Measurements from ENCODE around the gene PEPD.

The PEPD gene

DNA sequence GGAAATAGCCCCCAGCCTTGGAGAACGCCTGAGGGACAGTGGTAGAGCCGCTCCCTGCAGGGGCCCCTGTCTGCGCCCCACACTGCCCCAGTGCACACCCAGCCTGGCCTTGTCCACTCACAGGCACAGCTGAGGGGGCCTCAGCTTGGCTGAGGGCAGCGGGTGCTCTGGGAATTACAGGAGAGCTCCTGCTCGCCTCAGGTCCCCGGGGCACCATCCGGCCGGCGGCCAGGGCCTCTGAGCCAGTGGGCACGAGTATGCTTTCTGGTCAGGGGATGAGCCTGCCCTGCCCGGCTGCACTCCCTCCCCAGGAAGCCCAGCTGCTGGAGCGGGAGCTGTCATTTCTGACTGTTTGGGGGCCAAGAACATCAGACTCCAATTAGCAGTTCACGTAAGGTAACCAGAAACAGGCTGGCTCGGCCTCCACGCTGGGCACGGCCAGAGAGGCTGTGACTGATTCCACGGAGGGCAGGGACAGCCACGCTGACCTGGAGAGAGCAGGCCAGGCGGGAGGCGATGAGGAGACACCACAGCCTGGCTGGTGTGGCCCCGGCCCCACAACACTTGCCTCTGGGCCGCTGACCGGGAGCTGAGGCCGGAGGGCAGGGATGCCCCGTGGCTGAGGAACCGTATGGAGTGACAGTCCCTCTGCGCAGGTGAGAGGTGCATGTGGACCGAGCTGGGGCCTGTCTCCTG is 132.7 kb downstream of the PEPD start:
- Histone ChIP-seq H3K27ac (ENCODE audit: low read depth, low read length) (no peak overlapping the region), H3K9ac (ENCODE audit: low read depth, low read length) (no peak overlapping the region), H3K4me3 (ENCODE audit: low read depth, low read length) (no peak overlapping the region), H3K9me3 (ENCODE audit: control insufficient read depth, insufficient read depth, low read length) (no peaks in the 10 kb centered on the region), H3K27me3 (ENCODE audit: control insufficient read depth, insufficient read depth, low read length) (no peaks in the 10 kb centered on the region), H3K36me3 (ENCODE audit: control insufficient read depth, insufficient read depth, low read length) (peaks cover 14% of the 10 kb centered on the region; the same call in 1 of the 2 replicates), H3K4me1 (ENCODE audit: control insufficient read depth, insufficient read depth, low read length) (no peaks in the 10 kb centered on the region)

DNA sequence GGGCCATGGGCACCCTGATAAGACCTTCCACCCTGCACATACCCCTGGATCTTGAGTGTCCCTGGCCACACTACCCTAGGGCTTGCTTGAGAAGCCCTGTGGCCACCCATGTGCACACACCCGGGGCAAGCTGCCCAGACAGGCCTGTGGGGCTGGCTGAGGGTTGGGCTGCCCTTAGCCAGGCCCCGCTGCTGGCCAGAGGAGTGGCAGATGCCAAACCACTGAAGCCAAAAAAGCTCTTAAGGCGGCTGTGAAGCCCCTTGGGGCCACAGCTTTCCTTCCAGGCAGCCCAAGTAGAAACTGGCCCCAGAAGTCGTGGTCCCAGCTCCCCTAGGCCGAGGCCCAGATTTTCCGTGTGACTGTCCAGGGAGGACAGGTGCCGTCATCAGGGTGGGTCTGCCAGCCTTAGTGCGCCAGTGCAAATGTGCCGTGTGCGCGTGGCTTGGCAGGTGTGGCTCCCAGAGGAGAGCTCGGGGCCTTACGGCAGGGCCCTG is 133.3 kb downstream of the PEPD start:
- Histone ChIP-seq H3K27me3 (ENCODE audit: control insufficient read depth, insufficient read depth, low read length) (no peaks in the 10 kb centered on the region), H3K9ac (ENCODE audit: low read depth, low read length) (no peak overlapping the region), H3K9me3 (ENCODE audit: control insufficient read depth, insufficient read depth, low read length) (no peaks in the 10 kb centered on the region), H3K4me1 (ENCODE audit: control insufficient read depth, insufficient read depth, low read length) (no peaks in the 10 kb centered on the region), H3K4me3 (ENCODE audit: low read depth, low read length) (no peak overlapping the region), H3K27ac (ENCODE audit: low read depth, low read length) (no peak overlapping the region), H3K36me3 (ENCODE audit: control insufficient read depth, insufficient read depth, low read length) (peaks cover 14% of the 10 kb centered on the region; the same call in 1 of the 2 replicates)

DNA sequence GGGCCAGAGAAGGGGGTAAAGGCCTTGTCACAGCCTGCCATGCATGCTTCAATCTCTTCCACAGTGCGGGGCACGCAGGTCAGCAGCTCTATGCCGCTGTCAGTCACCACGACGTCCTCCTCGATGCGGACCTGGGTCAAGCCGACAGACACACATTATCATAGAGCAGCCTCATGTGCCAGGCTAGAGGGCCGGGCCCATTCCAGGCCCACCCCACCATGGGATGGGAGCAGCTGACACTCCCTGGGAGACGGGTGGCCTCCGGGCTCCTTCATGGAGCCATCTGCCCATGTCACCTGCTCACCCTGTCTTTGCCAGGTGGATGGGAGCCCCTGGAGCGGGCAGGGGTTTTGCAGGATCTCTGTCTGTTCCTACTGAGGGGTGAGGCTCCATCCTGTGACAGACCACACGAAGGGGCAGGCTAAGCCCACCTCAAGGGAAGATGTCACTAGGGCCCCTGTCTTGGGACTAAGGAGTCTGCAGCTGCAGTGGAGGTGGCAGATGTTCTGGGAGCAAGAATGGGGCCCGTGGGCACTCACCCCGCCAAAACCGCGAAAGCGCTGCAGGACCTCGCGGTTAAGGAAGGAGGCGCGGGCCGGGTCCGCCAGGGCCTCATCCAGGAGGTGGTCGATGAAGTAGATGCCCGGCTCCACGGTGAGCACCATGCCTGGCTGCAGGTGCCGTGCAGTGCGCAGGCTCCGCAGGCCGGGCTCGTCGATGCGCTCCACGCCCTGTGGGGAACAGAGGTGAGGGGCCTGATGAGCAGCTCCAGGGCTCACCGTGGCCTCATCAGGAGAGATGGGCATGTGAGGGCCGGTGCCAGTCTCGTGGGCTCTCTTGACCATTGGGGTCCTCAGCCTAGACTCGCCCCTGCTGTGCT is 134.0 kb downstream of the PEPD start:
- Histone ChIP-seq H3K36me3 (ENCODE audit: control insufficient read depth, insufficient read depth, low read length) (peaks cover 14% of the 10 kb centered on the region; the same call in 1 of the 2 replicates), H3K27ac (ENCODE audit: low read depth, low read length) (no peak overlapping the region), H3K9me3 (ENCODE audit: control insufficient read depth, insufficient read depth, low read length) (no peaks in the 10 kb centered on the region), H3K9ac (ENCODE audit: low read depth, low read length) (no peak overlapping the region), H3K4me3 (ENCODE audit: low read depth, low read length) (no peak overlapping the region), H3K27me3 (ENCODE audit: control insufficient read depth, insufficient read depth, low read length) (no peaks in the 10 kb centered on the region), H3K4me1 (ENCODE audit: control insufficient read depth, insufficient read depth, low read length) (no peaks in the 10 kb centered on the region)

- Histone ChIP-seq H3K27me3 (ENCODE audit: control insufficient read depth, insufficient read depth, low read length) (no peaks in the 10 kb centered on the region), H3K27ac (ENCODE audit: low read depth, low read length) (no peak overlapping the region), H3K9ac (ENCODE audit: low read depth, low read length) (no peak overlapping the region), H3K4me3 (ENCODE audit: low read depth, low read length) (no peak overlapping the region), H3K36me3 (ENCODE audit: control insufficient read depth, insufficient read depth, low read length) (peaks cover 16% of the 10 kb centered on the region; the same call in 1 of the 2 replicates), H3K4me1 (ENCODE audit: control insufficient read depth, insufficient read depth, low read length) (peaks cover 9% of the 10 kb centered on the region; the same call in 1 of the 2 replicates), H3K9me3 (ENCODE audit: control insufficient read depth, insufficient read depth, low read length) (no peaks in the 10 kb centered on the region)
These were observed 135.2 kb downstream of the PEPD start for GRCh38 chr19:33386361-33386858.

- H3K9me3 ChIP-seq (ENCODE audit: control insufficient read depth, insufficient read depth, low read length), result no peaks in the 10 kb centered on the region
- no peaks in the 10 kb centered on the region for H3K27me3 ChIP-seq (ENCODE audit: control insufficient read depth, insufficient read depth, low read length)
- no peak overlapping the region for H3K27ac ChIP-seq (ENCODE audit: low read depth, low read length)
- H3K36me3 ChIP-seq (ENCODE audit: control insufficient read depth, insufficient read depth, low read length), result peaks cover 20% of the 10 kb centered on the region; the same call in 1 of the 2 replicates
- H3K9ac ChIP-seq (ENCODE audit: low read depth, low read length), result no peak overlapping the region
- H3K4me1 ChIP-seq (ENCODE audit: control insufficient read depth, insufficient read depth, low read length), result peaks cover 14% of the 10 kb centered on the region; the same call in 1 of the 2 replicates
- no peak overlapping the region for H3K4me3 ChIP-seq (ENCODE audit: low read depth, low read length)
These were observed 135.6 kb downstream of the PEPD start for GRCh38 chr19:33385956-33386355.

DNA sequence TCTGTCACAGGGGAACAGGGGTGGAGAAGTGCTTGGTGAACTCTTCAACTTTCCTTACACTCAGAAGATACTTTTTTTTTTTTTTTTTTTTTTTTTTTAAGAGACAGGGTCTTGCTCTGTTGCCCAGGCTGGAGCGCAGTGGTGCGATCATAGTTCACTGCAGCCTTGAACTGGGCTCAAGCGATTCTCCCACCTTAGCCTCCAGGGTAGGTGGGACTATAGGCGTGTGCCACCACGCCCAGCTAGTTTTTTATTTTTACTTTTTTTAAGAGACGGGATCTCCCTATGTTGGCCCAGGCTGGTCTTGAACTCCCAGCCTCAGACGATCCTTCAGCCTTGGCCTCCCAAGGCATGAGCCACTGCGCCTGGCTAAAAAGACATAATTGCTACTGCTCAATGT is 136.6 kb downstream of the PEPD start:
- no peak overlapping the region for H3K4me3 ChIP-seq (ENCODE audit: low read depth, low read length)
- no peaks in the 10 kb centered on the region for H3K27me3 ChIP-seq (ENCODE audit: control insufficient read depth, insufficient read depth, low read length)
- no peaks in the 10 kb centered on the region for H3K9me3 ChIP-seq (ENCODE audit: control insufficient read depth, insufficient read depth, low read length)
- no peak overlapping the region for H3K27ac ChIP-seq (ENCODE audit: low read depth, low read length)
- peaks cover 16% of the 10 kb centered on the region; the same call in 1 of the 2 replicates for H3K4me1 ChIP-seq (ENCODE audit: control insufficient read depth, insufficient read depth, low read length)
- H3K9ac ChIP-seq (ENCODE audit: low read depth, low read length), result no peak overlapping the region
- peaks cover 28% of the 10 kb centered on the region for H3K36me3 ChIP-seq (ENCODE audit: control insufficient read depth, insufficient read depth, low read length)

GRCh38 chr19:33383720-33384292 is 137.8 kb downstream of the PEPD start:
- H3K27me3 ChIP-seq (ENCODE audit: control insufficient read depth, insufficient read depth, low read length), result no peaks in the 10 kb centered on the region
- no peak overlapping the region for H3K9ac ChIP-seq (ENCODE audit: low read depth, low read length)
- H3K27ac ChIP-seq (ENCODE audit: low read depth, low read length), result no peak overlapping the region
- no peaks in the 10 kb centered on the region for H3K9me3 ChIP-seq (ENCODE audit: control insufficient read depth, insufficient read depth, low read length)
- peaks cover 20% of the 10 kb centered on the region for H3K4me1 ChIP-seq (ENCODE audit: control insufficient read depth, insufficient read depth, low read length)
- peaks cover 38% of the 10 kb centered on the region for H3K36me3 ChIP-seq (ENCODE audit: control insufficient read depth, insufficient read depth, low read length)
- H3K4me3 ChIP-seq (ENCODE audit: low read depth, low read length), result no peak overlapping the region

DNA sequence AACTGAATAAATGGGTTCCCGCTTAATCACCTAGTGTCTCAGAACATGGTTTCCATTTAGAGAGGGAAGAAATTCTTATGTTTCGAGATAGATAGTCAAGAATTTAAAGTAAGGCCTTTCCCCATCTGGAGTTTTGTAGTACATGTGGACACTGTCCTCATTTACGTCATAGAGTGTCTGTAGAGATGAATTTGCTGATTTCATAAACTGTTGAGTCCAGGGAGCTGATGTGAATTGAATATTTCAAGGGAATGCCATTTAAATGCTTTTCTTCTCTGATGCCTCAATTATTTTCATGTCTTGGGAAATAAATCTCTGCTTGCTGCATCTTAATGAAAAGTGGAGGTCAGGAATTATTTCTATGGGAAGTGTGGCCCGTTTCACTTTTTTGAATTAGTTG is 138.6 kb downstream of the PEPD start:
- Histone ChIP-seq H3K27me3 (ENCODE audit: control insufficient read depth, insufficient read depth, low read length) (no peaks in the 10 kb centered on the region), H3K9me3 (ENCODE audit: control insufficient read depth, insufficient read depth, low read length) (no peaks in the 10 kb centered on the region), H3K4me3 (ENCODE audit: low read depth, low read length) (no peak overlapping the region), H3K4me1 (ENCODE audit: control insufficient read depth, insufficient read depth, low read length) (peaks cover 28% of the 10 kb centered on the region), H3K36me3 (ENCODE audit: control insufficient read depth, insufficient read depth, low read length) (peaks cover 38% of the 10 kb centered on the region), H3K27ac (ENCODE audit: low read depth, low read length) (no peak overlapping the region), H3K9ac (ENCODE audit: low read depth, low read length) (no peak overlapping the region)

- H3K27me3 ChIP-seq (ENCODE audit: control insufficient read depth, insufficient read depth, low read length), result no peaks in the 10 kb centered on the region
- peaks cover 34% of the 10 kb centered on the region for H3K36me3 ChIP-seq (ENCODE audit: control insufficient read depth, insufficient read depth, low read length)
- no peaks in the 10 kb centered on the region for H3K9me3 ChIP-seq (ENCODE audit: control insufficient read depth, insufficient read depth, low read length)
- no peak overlapping the region for H3K9ac ChIP-seq (ENCODE audit: low read depth, low read length)
- H3K4me3 ChIP-seq (ENCODE audit: low read depth, low read length), result no peak overlapping the region
- H3K4me1 ChIP-seq (ENCODE audit: control insufficient read depth, insufficient read depth, low read length), result peaks cover 38% of the 10 kb centered on the region
- no peak overlapping the region for H3K27ac ChIP-seq (ENCODE audit: low read depth, low read length)
These were observed 139.6 kb downstream of the PEPD start for GRCh38 chr19:33382006-33382405.

GRCh38 chr19:33381101-33381500 is 140.5 kb downstream of the PEPD start:
- Histone ChIP-seq H3K4me3 (ENCODE audit: low read depth, low read length) (no peak overlapping the region), H3K9ac (ENCODE audit: low read depth, low read length) (no peak overlapping the region), H3K27me3 (ENCODE audit: control insufficient read depth, insufficient read depth, low read length) (no peaks in the 10 kb centered on the region), H3K36me3 (ENCODE audit: control insufficient read depth, insufficient read depth, low read length) (peaks cover 32% of the 10 kb centered on the region), H3K4me1 (ENCODE audit: control insufficient read depth, insufficient read depth, low read length) (peaks cover 46% of the 10 kb centered on the region), H3K27ac (ENCODE audit: low read depth, low read length) (no peak overlapping the region), H3K9me3 (ENCODE audit: control insufficient read depth, insufficient read depth, low read length) (no peaks in the 10 kb centered on the region)
